ENCODE measurements around the gene PRRG4.

PRRG4 gene

DNA sequence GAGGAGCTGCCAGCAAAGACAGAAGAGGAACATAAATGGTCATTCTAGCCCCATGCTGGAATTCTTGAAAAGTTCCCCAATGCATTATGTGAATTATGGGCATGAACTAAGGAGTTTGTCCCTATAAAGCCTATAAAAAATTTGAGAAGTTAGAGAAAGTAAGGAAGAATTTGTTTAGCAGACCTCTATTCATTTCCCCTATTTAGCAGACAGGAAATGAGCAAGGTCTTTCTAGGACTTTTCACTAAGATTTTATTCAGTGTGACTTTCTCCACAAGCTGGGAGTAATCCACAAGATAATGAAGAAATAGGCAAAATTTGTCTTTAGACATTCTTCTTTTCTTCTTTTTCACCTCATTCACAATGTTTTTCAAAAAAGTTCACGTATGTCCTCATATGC is 20.0 kb downstream of the PRRG4 start:
- Histone ChIP-seq H3K4me1 (ENCODE audit: insufficient read depth, low read length) (no peaks in the 10 kb centered on the region), H3K36me3 (ENCODE audit: insufficient read depth, low read length) (no peaks in the 10 kb centered on the region), H2AFZ (ENCODE audit: low read depth, low read length) (no peak overlapping the region), H3K9me3 (ENCODE audit: insufficient read depth, low read length, severe bottlenecking) (no peaks in the 10 kb centered on the region), H3K27me3 (ENCODE audit: insufficient read depth, low read length, poor library complexity) (no peaks in the 10 kb centered on the region), H3K27ac (ENCODE audit: low read length) (no peak overlapping the region), H3K4me3 (ENCODE audit: low read depth in 1 of 2, low read length in 2 of 2) (no peak overlapping the region), H3K79me2 (ENCODE audit: insufficient read depth, low read length) (no peaks in the 10 kb centered on the region), H4K20me1 (ENCODE audit: insufficient read depth, low read length) (no peaks in the 10 kb centered on the region), H3K9ac (ENCODE audit: low read depth, low read length) (no peak overlapping the region), H3K4me2 (ENCODE audit: insufficient read depth, low read length) (no peak overlapping the region)
- ATAC-seq (ENCODE audit: insufficient read depth, low read depth) (no peak), DNase-seq (no peak)
- TF ChIP-seq CTCF (IDR thresholded peaks at IDR 0.05; ENCODE audit: borderline replicate concordance, extremely low read depth, low read length, poor library complexity, severe bottlenecking) (no peak), EZH2 (IDR thresholded peaks at IDR 0.05; ENCODE audit: borderline replicate concordance, low read depth, low read length, severe bottlenecking) (no peak)

- no peak for TF ChIP-seq CTCF (IDR thresholded peaks at IDR 0.05; ENCODE audit: borderline replicate concordance, extremely low read depth, low read length, poor library complexity, severe bottlenecking)
- no peak for TF ChIP-seq EZH2 (IDR thresholded peaks at IDR 0.05; ENCODE audit: borderline replicate concordance, low read depth, low read length, severe bottlenecking)
- H3K4me1 ChIP-seq (ENCODE audit: insufficient read depth, low read length), result no peaks in the 10 kb centered on the region
These were observed 21.5 kb downstream of the PRRG4 start for GRCh38 chr11:32851251-32851650.

GRCh38 chr11:32852207-32852606 is 22.5 kb downstream of the PRRG4 start:
- ATAC-seq (ENCODE audit: insufficient read depth, low read depth) (no peak), DNase-seq (no peak)
- Histone ChIP-seq H3K4me2 (ENCODE audit: insufficient read depth, low read length) (no peak overlapping the region), H3K4me1 (ENCODE audit: insufficient read depth, low read length) (no peaks in the 10 kb centered on the region), H2AFZ (ENCODE audit: low read depth, low read length) (no peak overlapping the region), H3K27ac (ENCODE audit: low read length) (no peak overlapping the region), H3K27me3 (ENCODE audit: insufficient read depth, low read length, poor library complexity) (peaks cover 7% of the 10 kb centered on the region), H3K9me3 (ENCODE audit: insufficient read depth, low read length, severe bottlenecking) (no peaks in the 10 kb centered on the region), H3K79me2 (ENCODE audit: insufficient read depth, low read length) (no peaks in the 10 kb centered on the region), H3K36me3 (ENCODE audit: insufficient read depth, low read length) (no peaks in the 10 kb centered on the region), H3K4me3 (ENCODE audit: low read depth in 1 of 2, low read length in 2 of 2) (no peak overlapping the region), H4K20me1 (ENCODE audit: insufficient read depth, low read length) (no peaks in the 10 kb centered on the region), H3K9ac (ENCODE audit: low read depth, low read length) (no peak overlapping the region)
- TF ChIP-seq EZH2 (IDR thresholded peaks at IDR 0.05; ENCODE audit: borderline replicate concordance, low read depth, low read length, severe bottlenecking) (no peak), CTCF (IDR thresholded peaks at IDR 0.05; ENCODE audit: borderline replicate concordance, extremely low read depth, low read length, poor library complexity, severe bottlenecking) (no peak)

More at GRCh38 chr11:32851251-32851650, 21.5 kb downstream of the PRRG4 start:
- ATAC-seq (ENCODE audit: insufficient read depth, low read depth) (no peak), DNase-seq (no peak)
- H3K79me2 ChIP-seq (ENCODE audit: insufficient read depth, low read length), result no peaks in the 10 kb centered on the region
- no peaks in the 10 kb centered on the region for H4K20me1 ChIP-seq (ENCODE audit: insufficient read depth, low read length)
- H3K27ac ChIP-seq (ENCODE audit: low read length), result no peak overlapping the region
- H3K36me3 ChIP-seq (ENCODE audit: insufficient read depth, low read length), result no peaks in the 10 kb centered on the region
- no peaks in the 10 kb centered on the region for H3K9me3 ChIP-seq (ENCODE audit: insufficient read depth, low read length, severe bottlenecking)
- H2AFZ ChIP-seq (ENCODE audit: low read depth, low read length), result no peak overlapping the region
- H3K9ac ChIP-seq (ENCODE audit: low read depth, low read length), result no peak overlapping the region
- no peak overlapping the region for H3K4me2 ChIP-seq (ENCODE audit: insufficient read depth, low read length)
- H3K27me3 ChIP-seq (ENCODE audit: insufficient read depth, low read length, poor library complexity), result peaks cover 7% of the 10 kb centered on the region
- H3K4me3 ChIP-seq (ENCODE audit: low read depth in 1 of 2, low read length in 2 of 2), result no peak overlapping the region

GRCh38 chr11:32855601-32856000 is 25.9 kb downstream of the PRRG4 start:
- Histone ChIP-seq H3K4me3 (ENCODE audit: low read depth in 1 of 2, low read length in 2 of 2) (no peak overlapping the region), H3K9me3 (ENCODE audit: insufficient read depth, low read length, severe bottlenecking) (no peaks in the 10 kb centered on the region), H3K79me2 (ENCODE audit: insufficient read depth, low read length) (no peaks in the 10 kb centered on the region), H4K20me1 (ENCODE audit: insufficient read depth, low read length) (no peaks in the 10 kb centered on the region), H3K4me1 (ENCODE audit: insufficient read depth, low read length) (no peaks in the 10 kb centered on the region), H2AFZ (ENCODE audit: low read depth, low read length) (no peak overlapping the region), H3K27me3 (ENCODE audit: insufficient read depth, low read length, poor library complexity) (peaks cover 7% of the 10 kb centered on the region), H3K4me2 (ENCODE audit: insufficient read depth, low read length) (no peak overlapping the region), H3K27ac (ENCODE audit: low read length) (no peak overlapping the region), H3K36me3 (ENCODE audit: insufficient read depth, low read length) (no peaks in the 10 kb centered on the region), H3K9ac (ENCODE audit: low read depth, low read length) (no peak overlapping the region)
- TF ChIP-seq CTCF (IDR thresholded peaks at IDR 0.05; ENCODE audit: borderline replicate concordance, extremely low read depth, low read length, poor library complexity, severe bottlenecking) (no peak), EZH2 (IDR thresholded peaks at IDR 0.05; ENCODE audit: borderline replicate concordance, low read depth, low read length, severe bottlenecking) (no peak)
- no peak for ATAC-seq (ENCODE audit: insufficient read depth, low read depth)
- DNase-seq, result no peak
